ENCODE measurements around the gene ITGA11.
"Not testable (repeated sequence)": the region's sequence is repeated elsewhere in the genome, so short reads cannot be mapped to it uniquely, and the experiment has no call there.

Gene ITGA11

GRCh38 chr15:68401496-68402431 is 30.2 kb downstream of the ITGA11 start:
- DNase-seq (ENCODE audit: low spot score): no peak
- no peak overlapping the region for H3K27ac ChIP-seq
- POLR2A ChIA-PET (ENCODE audit: low non-redundant PET): no interaction called here
- TF ChIP-seq, protein P1, sequence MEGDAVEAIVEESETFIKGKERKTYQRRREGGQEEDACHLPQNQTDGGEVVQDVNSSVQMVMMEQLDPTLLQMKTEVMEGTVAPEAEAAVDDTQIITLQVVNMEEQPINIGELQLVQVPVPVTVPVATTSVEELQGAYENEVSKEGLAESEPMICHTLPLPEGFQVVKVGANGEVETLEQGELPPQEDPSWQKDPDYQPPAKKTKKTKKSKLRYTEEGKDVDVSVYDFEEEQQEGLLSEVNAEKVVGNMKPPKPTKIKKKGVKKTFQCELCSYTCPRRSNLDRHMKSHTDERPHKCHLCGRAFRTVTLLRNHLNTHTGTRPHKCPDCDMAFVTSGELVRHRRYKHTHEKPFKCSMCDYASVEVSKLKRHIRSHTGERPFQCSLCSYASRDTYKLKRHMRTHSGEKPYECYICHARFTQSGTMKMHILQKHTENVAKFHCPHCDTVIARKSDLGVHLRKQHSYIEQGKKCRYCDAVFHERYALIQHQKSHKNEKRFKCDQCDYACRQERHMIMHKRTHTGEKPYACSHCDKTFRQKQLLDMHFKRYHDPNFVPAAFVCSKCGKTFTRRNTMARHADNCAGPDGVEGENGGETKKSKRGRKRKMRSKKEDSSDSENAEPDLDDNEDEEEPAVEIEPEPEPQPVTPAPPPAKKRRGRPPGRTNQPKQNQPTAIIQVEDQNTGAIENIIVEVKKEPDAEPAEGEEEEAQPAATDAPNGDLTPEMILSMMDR (conservative IDR thresholded peaks at IDR 0.05; ENCODE audit: low read depth): no peak
- CTCF ChIA-PET: no interaction called here

DNA sequence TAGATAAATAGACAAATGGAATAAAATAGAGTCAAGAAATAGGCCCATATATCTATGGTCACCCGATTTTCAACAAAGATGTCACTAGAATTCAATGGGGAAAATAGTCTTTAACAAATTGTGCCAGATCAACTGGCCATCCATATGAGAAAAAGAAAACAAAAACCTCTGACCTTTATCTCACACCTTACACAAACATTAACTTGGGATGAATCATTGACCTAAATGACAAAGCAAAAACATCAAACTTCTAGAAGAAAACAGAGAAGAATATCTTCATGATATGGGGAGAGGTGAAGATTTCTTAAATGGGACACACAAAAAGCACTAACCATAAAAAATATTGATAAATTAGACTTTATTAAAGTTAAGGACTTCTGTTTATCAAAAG is 31.9 kb downstream of the ITGA11 start:
- no peak overlapping the region for H3K27ac ChIP-seq
- POLR2A ChIA-PET (ENCODE audit: low non-redundant PET): no interaction called here
- CTCF ChIA-PET: no interaction called here
- DNase-seq (ENCODE audit: low spot score): no peak
- TF ChIP-seq, protein P1 (conservative IDR thresholded peaks at IDR 0.05; ENCODE audit: low read depth): no peak

- no peak for DNase-seq (ENCODE audit: low spot score)
- H3K27ac ChIP-seq: no peak overlapping the region
- TF ChIP-seq, protein P1 (conservative IDR thresholded peaks at IDR 0.05; ENCODE audit: low read depth): no peak
- ChIA-PET CTCF (no interaction called here), POLR2A (ENCODE audit: low non-redundant PET) (no interaction called here)
Measured at GRCh38 chr15:68399096-68400065, 32.6 kb downstream of the ITGA11 start.

DNA sequence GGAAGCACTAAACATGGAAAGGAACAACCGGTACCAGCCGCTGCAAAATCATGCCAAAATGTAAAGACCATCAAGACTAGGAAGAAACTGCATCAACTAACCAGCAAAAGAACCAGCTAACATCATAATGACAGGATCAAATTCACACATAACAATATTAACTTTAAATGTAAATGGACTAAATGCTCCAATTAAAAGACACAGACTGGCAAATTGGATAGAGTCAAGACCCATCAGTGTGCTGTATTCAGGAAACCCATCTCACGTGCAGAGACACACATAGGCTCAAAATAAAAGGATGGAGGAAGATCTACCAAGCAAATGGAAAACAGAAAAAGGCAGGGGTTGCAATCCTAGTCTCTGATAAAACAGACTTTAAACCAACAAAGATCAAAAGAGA is 34.0 kb downstream of the ITGA11 start:
- CTCF ChIA-PET; POLR2A ChIA-PET (ENCODE audit: low non-redundant PET); H3K27ac ChIP-seq; DNase-seq (ENCODE audit: low spot score): not testable (repeated sequence)

DNA sequence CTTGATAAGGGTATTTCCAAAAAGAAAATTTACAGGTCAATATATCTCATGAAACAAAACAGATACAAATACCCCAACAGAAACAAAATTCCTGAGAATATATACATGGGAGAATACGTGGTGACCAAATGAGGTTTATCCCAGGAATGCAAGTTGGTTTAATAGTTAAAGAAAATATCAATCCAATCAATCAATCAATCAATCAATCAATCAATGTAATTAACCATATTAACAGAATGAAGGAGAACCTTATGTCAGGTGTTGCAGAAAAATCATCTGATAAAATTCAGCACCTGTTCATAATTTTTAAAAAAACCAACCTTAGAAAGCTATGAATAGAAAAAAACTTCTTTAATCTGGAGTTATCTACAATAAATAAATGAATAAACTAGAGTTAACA is 35.9 kb downstream of the ITGA11 start:
- POLR2A ChIA-PET (ENCODE audit: low non-redundant PET): no interaction called here
- CTCF ChIA-PET: no interaction called here

DNA sequence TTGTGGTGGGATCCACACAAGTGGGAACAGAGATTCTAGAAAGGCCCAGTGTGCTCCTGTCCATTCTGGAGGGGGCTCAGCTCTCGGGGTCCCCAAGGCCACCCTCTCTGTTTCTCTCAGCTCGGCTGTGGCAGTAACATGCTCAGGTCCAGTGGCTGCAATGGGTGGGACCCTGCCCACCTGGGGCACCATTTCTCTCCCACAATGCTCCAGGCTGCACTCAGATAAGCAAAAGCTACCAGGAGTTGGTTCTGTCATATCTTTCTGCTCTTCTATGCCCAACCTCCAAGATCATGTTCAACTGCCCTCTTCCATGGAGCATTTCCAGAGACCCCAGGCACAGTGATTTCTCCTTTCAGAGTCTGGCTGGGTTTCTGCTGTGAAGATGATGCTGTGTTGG is 40.8 kb downstream of the ITGA11 start:
- POLR2A ChIA-PET (ENCODE audit: low non-redundant PET): no interaction called here
- CTCF ChIA-PET: no interaction called here
- no peak for DNase-seq (ENCODE audit: low spot score)
- TF ChIP-seq, protein P1 (conservative IDR thresholded peaks at IDR 0.05; ENCODE audit: low read depth): no peak
- H3K27ac ChIP-seq: no peak overlapping the region

More for the DNA sequence above, 35.9 kb downstream of the ITGA11 start:
- TF ChIP-seq, protein P1 (conservative IDR thresholded peaks at IDR 0.05; ENCODE audit: low read depth): no peak
- DNase-seq (ENCODE audit: low spot score): no peak
- no peak overlapping the region for H3K27ac ChIP-seq

All from RWPE1 (cell line).